ENCODE data around the gene BRAP.
"Not testable (repeated sequence)": the region's sequence is repeated elsewhere in the genome, so short reads cannot be mapped to it uniquely, and the experiment has no call there.

BRAP gene

GRCh38 chr12:111640506-111640905 is 45.2 kb downstream of the BRAP start:
- Histone ChIP-seq H3K9ac (ENCODE audit: low read length) (no peak overlapping the region), H3K27ac (ENCODE audit: low read length) (no peak overlapping the region), H3K36me3 (ENCODE audit: control insufficient read depth, low read depth, low read length) (peaks cover 23% of the 10 kb centered on the region)

GRCh38 chr12:111638556-111638955 is 47.2 kb downstream of the BRAP start:
- Histone ChIP-seq H3K4me1 (ENCODE audit: control insufficient read depth, low read depth, low read length) (peaks cover 16% of the 10 kb centered on the region), H3K9ac (ENCODE audit: low read length) (no peak overlapping the region), H3K27me3 (ENCODE audit: control insufficient read depth, insufficient read depth, low read length) (no peaks in the 10 kb centered on the region), H3K9me3 (ENCODE audit: control insufficient read depth, low read depth, low read length) (no peaks in the 10 kb centered on the region), H3K4me3 (ENCODE audit: low read length) (no peak overlapping the region), H3K27ac (ENCODE audit: low read length) (no peak overlapping the region), H3K36me3 (ENCODE audit: control insufficient read depth, low read depth, low read length) (peaks cover 13% of the 10 kb centered on the region)

More at GRCh38 chr12:111640506-111640905, 45.2 kb downstream of the BRAP start:
- H3K4me3 ChIP-seq (ENCODE audit: low read length): no peak overlapping the region
- H3K4me1 ChIP-seq (ENCODE audit: control insufficient read depth, low read depth, low read length): peaks cover 13% of the 10 kb centered on the region
- H3K27me3 ChIP-seq (ENCODE audit: control insufficient read depth, insufficient read depth, low read length): no peaks in the 10 kb centered on the region
- no peaks in the 10 kb centered on the region for H3K9me3 ChIP-seq (ENCODE audit: control insufficient read depth, low read depth, low read length)

DNA sequence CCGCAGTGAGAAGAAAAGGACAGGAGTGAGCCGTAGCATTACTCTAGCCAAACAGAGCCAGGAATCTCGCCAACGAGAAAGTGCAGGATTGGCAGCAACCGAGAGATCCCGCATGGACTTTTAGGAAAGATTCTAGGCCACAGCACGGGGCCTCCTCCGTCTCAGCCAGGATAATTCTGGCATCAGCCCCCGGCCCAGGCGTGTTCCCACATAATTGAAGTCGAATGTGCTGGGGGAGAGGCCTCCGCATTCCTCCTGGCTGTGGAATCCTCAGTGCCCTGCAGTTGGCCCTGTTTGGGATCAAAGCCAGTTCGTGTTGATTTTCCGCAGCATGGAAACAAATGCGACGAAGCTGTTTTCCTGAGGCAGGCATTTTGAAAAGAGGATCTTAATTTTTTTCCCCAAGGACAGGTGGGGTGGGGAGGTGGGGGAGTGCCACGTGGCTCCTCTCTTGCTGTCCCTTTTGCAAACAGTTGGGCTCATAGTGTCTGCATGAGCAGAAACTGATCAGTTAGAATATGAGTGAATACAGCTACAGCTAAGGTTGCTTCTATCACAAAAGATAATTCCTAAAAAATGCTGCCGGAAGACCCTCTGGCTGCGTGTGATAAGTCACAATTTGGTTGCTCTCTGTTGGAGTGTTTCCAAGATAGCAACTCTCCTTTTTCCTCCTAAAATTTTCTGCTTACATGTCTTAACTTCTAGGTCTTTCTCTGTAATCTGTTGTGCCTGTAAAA is 49.4 kb downstream of the BRAP start:
- Histone ChIP-seq H3K4me1 (ENCODE audit: control insufficient read depth, low read depth, low read length) (peaks cover 18% of the 10 kb centered on the region), H3K9ac (ENCODE audit: low read length) (peak overlapping the region; percentile 35), H3K9me3 (ENCODE audit: control insufficient read depth, low read depth, low read length) (no peaks in the 10 kb centered on the region), H3K36me3 (ENCODE audit: control insufficient read depth, low read depth, low read length) (no peaks in the 10 kb centered on the region), H3K4me3 (ENCODE audit: low read length) (peak overlapping the region; percentile 1), H3K27ac (ENCODE audit: low read length) (peak overlapping the region; percentile 74), H3K27me3 (ENCODE audit: control insufficient read depth, insufficient read depth, low read length) (no peaks in the 10 kb centered on the region)

DNA sequence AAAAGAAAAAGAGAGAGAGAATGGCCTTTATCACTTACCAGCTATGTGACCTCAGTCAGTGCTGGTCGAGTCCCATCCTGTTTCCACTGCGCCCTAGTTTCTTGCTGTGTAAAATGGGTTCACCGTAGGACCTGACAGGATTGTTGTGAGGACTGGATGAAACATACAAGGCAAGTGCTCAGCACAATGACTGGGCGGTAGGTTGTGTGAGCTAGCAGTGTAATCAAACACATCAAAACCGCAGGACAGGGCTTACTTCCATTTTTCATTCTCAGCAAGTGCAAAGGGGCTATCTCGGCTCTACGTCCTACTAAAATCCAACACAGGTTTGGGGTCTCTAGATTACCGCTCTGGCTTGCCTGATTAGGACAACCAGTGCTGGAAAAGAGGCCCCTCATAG is 50.2 kb downstream of the BRAP start:
- H3K9me3 ChIP-seq (ENCODE audit: control insufficient read depth, low read depth, low read length): no peaks in the 10 kb centered on the region

GRCh38 chr12:111628505-111629260 is 57.1 kb downstream of the BRAP start:
- Histone ChIP-seq H3K4me3 (ENCODE audit: low read length) (no peak overlapping the region), H3K36me3 (ENCODE audit: control insufficient read depth, low read depth, low read length) (no peaks in the 10 kb centered on the region), H3K27me3 (ENCODE audit: control insufficient read depth, insufficient read depth, low read length) (no peaks in the 10 kb centered on the region), H3K9ac (ENCODE audit: low read length) (no peak overlapping the region), H3K9me3 (ENCODE audit: control insufficient read depth, low read depth, low read length) (no peaks in the 10 kb centered on the region), H3K27ac (ENCODE audit: low read length) (no peak overlapping the region), H3K4me1 (ENCODE audit: control insufficient read depth, low read depth, low read length) (peaks cover 3% of the 10 kb centered on the region)

More for the DNA sequence above, 50.2 kb downstream of the BRAP start:
- no peak overlapping the region for H3K4me3 ChIP-seq (ENCODE audit: low read length)
- H3K9ac ChIP-seq (ENCODE audit: low read length): peak overlapping the region; percentile 35
- no peaks in the 10 kb centered on the region for H3K27me3 ChIP-seq (ENCODE audit: control insufficient read depth, insufficient read depth, low read length)
- no peaks in the 10 kb centered on the region for H3K36me3 ChIP-seq (ENCODE audit: control insufficient read depth, low read depth, low read length)
- no peak overlapping the region for H3K27ac ChIP-seq (ENCODE audit: low read length)
- peaks cover 18% of the 10 kb centered on the region for H3K4me1 ChIP-seq (ENCODE audit: control insufficient read depth, low read depth, low read length)

DNA sequence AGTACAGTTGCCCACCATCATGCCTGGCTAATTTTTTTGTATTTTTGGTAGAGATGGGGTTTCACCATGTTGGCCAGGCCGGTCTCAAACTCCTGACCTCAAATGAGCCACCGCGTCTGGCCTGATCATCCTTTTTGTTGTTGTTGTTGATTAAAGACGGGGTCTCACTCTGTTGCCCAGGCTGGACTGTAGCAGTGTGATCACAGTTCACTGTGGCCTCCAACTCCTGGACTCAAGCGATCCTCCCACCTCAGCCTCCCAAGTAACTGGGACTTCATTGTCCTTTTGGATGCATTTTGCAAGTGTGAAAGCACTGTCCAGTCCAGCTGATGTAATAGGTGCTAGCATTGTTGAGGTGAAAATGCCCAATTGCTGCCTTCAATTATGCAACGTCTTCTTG is 59.5 kb downstream of the BRAP start:
- H3K27me3 ChIP-seq (ENCODE audit: control insufficient read depth, insufficient read depth, low read length): no peaks in the 10 kb centered on the region
- no peak overlapping the region for H3K4me3 ChIP-seq (ENCODE audit: low read length)
- H3K4me1 ChIP-seq (ENCODE audit: control insufficient read depth, low read depth, low read length): no peaks in the 10 kb centered on the region
- H3K9me3 ChIP-seq (ENCODE audit: control insufficient read depth, low read depth, low read length): no peaks in the 10 kb centered on the region
- H3K36me3 ChIP-seq (ENCODE audit: control insufficient read depth, low read depth, low read length): no peaks in the 10 kb centered on the region
- no peak overlapping the region for H3K9ac ChIP-seq (ENCODE audit: low read length)
- no peak overlapping the region for H3K27ac ChIP-seq (ENCODE audit: low read length)

DNA sequence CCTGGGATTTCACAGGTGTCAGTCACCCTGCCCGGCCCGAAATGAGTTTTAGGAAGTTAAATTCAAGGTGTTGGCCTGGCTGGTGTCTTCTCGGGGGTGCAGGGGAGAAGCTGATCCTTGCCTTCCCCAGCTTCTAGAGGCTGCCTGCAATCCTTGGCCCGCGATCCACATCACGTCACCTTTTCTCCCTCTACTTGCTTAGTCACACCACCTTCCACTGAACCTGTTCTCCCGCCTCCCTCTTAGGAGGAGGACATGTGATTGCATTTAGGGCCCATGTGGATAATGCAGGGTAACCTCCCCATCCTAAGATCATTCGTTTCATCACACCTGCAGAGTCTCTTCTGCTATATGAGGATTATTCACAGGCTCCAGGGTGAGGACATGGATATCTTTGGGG is 61.2 kb downstream of the BRAP start:
- Histone ChIP-seq H3K36me3 (ENCODE audit: control insufficient read depth, low read depth, low read length) (no peaks in the 10 kb centered on the region), H3K4me1 (ENCODE audit: control insufficient read depth, low read depth, low read length) (no peaks in the 10 kb centered on the region), H3K9me3 (ENCODE audit: control insufficient read depth, low read depth, low read length) (no peaks in the 10 kb centered on the region), H3K27me3 (ENCODE audit: control insufficient read depth, insufficient read depth, low read length) (no peaks in the 10 kb centered on the region), H3K4me3 (ENCODE audit: low read length) (no peak overlapping the region), H3K27ac (ENCODE audit: low read length) (no peak overlapping the region), H3K9ac (ENCODE audit: low read length) (no peak overlapping the region)

DNA sequence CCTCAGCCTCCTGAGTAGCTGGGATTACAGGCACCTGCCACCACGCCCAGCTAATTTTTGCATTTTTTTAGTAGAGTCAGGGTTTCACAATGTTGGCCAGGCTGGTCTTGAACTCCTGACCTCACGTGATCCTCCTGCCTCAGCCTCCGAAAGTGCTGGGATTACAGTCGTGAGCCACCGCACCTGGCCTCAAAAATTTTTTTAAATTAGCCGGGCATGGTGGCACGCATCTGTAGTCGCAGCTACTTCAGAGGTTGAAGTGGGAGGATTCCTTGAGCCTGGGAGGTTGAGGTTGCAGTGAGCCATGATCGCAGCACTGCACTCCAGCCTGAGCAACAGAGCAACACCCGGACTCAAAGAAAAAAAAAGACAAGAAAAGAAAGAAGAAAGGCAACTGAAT is 67.9 kb downstream of the BRAP start:
- H3K9ac ChIP-seq (ENCODE audit: low read length); H3K36me3 ChIP-seq (ENCODE audit: control insufficient read depth, low read depth, low read length); H3K27me3 ChIP-seq (ENCODE audit: control insufficient read depth, insufficient read depth, low read length); H3K27ac ChIP-seq (ENCODE audit: low read length); H3K4me3 ChIP-seq (ENCODE audit: low read length); H3K9me3 ChIP-seq (ENCODE audit: control insufficient read depth, low read depth, low read length); H3K4me1 ChIP-seq (ENCODE audit: control insufficient read depth, low read depth, low read length): not testable (repeated sequence)

DNA sequence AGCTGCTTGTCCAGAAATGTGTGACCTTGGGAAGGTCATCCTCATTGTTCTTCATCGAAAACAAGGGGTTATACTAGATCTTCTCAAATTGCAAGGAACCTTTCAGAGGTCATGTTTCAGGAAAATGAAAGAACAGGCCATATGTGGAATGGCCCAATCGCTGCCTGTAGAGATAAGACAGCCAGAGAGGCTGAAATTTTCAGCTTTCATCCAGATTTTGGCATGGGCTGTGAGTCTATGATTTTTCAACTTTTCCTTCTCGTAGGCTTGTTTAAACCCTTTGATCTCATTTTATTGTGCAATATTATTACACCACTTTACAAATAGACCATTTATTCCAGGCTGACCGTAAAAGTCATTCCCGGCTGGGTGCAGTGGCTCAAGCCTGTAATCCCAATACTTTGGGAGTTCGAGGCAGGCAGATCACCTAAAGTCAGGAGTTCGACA is 69.6 kb downstream of the BRAP start:
- Histone ChIP-seq H3K9me3 (ENCODE audit: control insufficient read depth, low read depth, low read length) (no peaks in the 10 kb centered on the region), H3K27ac (ENCODE audit: low read length) (no peak overlapping the region), H3K4me3 (ENCODE audit: low read length) (no peak overlapping the region), H3K27me3 (ENCODE audit: control insufficient read depth, insufficient read depth, low read length) (no peaks in the 10 kb centered on the region), H3K4me1 (ENCODE audit: control insufficient read depth, low read depth, low read length) (no peaks in the 10 kb centered on the region), H3K9ac (ENCODE audit: low read length) (no peak overlapping the region), H3K36me3 (ENCODE audit: control insufficient read depth, low read depth, low read length) (no peaks in the 10 kb centered on the region)

DNA sequence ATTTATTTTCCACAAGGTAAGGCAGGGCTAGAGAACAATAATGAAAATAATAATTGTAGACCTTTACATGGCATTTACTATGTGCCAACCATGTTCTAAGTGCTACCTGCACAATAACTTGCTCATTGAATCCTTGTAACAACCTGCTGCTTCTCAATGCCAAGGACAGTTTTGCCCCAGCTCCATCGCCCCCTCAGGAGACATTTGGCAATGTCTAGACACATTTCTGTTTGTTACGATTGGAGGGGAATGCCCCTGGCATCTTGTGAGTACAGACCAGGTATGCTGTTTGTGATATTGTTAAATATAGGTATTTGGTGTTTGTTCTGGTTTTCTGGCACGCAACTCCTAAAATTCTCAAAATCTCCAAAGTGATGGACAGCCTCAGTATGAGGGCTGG is 78.5 kb downstream of the BRAP start:
- H3K27ac ChIP-seq (ENCODE audit: low read length): no peak overlapping the region
- no peaks in the 10 kb centered on the region for H3K36me3 ChIP-seq (ENCODE audit: control insufficient read depth, low read depth, low read length)
- no peaks in the 10 kb centered on the region for H3K27me3 ChIP-seq (ENCODE audit: control insufficient read depth, insufficient read depth, low read length)
- no peaks in the 10 kb centered on the region for H3K9me3 ChIP-seq (ENCODE audit: control insufficient read depth, low read depth, low read length)
- H3K4me1 ChIP-seq (ENCODE audit: control insufficient read depth, low read depth, low read length): no peaks in the 10 kb centered on the region
- H3K4me3 ChIP-seq (ENCODE audit: low read length): no peak overlapping the region
- no peak overlapping the region for H3K9ac ChIP-seq (ENCODE audit: low read length)

DNA sequence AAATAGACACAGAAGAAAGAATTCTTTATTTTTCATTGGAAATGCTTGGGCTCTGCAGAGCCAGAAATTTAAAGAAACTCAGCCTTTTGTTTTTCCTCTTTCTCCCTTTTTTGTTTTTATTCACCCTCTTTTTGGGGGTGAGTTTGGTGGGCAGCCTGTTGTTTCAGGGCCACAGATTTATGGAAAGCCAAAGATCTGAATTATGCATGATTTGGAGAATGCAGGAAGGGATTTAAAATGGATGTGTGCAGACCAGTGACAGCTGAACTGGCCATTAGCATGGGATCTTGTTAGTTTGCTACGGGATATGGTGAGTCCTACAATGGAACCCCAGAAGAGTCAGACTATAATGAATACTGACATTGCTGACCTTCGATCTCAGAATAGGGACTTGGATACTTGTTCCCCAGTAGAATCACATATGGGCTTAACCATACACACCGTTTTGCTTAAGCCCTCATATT is 79.0 kb downstream of the BRAP start:
- H3K9ac ChIP-seq (ENCODE audit: low read length): no peak overlapping the region
- H3K9me3 ChIP-seq (ENCODE audit: control insufficient read depth, low read depth, low read length): no peaks in the 10 kb centered on the region
- no peaks in the 10 kb centered on the region for H3K4me1 ChIP-seq (ENCODE audit: control insufficient read depth, low read depth, low read length)
- H3K4me3 ChIP-seq (ENCODE audit: low read length): no peak overlapping the region
- no peak overlapping the region for H3K27ac ChIP-seq (ENCODE audit: low read length)
- H3K36me3 ChIP-seq (ENCODE audit: control insufficient read depth, low read depth, low read length): no peaks in the 10 kb centered on the region
- H3K27me3 ChIP-seq (ENCODE audit: control insufficient read depth, insufficient read depth, low read length): no peaks in the 10 kb centered on the region
